Body of pancreas (tissue), 4 donors: ENCODE measurements around the gene HMG20B. TPM values are rescaled to one million over a fixed set of nuclear protein-coding genes. Genes with fewer than 3 reads are reported as not detected.

Experiments used
- ATAC-seq: fragments of 150-250 bp; one replicate; pipeline ENCODE4 v1.9.1; 2016
- DNase-seq, 4 donors: peaks; one replicate each; pipeline ENCODE4 v3.0.0-alpha.2; 2019
- H3K27ac ChIP-seq, 4 donors: fragments of 200-600 bp; sonication (generic); 1 replicate in 3 of 4; 2 replicates in 1 of 4; pipeline versions ENCODE4 v1.5.1 to v1.6.1; 2016 to 2019; ENCODE audit warnings: mild to moderate bottlenecking in 1 of 4, mixed read lengths in 1 of 4, moderate library complexity in 1 of 4
- H3K27me3 ChIP-seq, 2 donors: fragments of 200-600 bp; sonication (generic); one replicate each; pipeline ENCODE4 v1.6.0; 2016; ENCODE audit warnings: mild to moderate bottlenecking in 1 of 2
- H3K36me3 ChIP-seq, 2 donors: fragments of 200-600 bp; sonication (generic); replicated peaks in 1 of 2; 2 replicates each; pipeline ENCODE4 v1.5.1; 2016; ENCODE audit warnings: low read depth in 2 of 2; ENCODE audit not compliant: insufficient read depth in 1 of 2
- H3K4me1 ChIP-seq: fragments of 200-600 bp; sonication (generic); one replicate; pipeline ENCODE4 v1.6.0; 2016
- H3K4me3 ChIP-seq, 2 donors: fragments of 200-600 bp; sonication (generic); 1 replicate in 1 of 2; 2 replicates in 1 of 2; pipeline ENCODE4 v1.5.1; 2016 to 2019
- H3K9me3 ChIP-seq, 3 donors: fragments of 200-600 bp; sonication (generic); 1 replicate in 2 of 3; 2 replicates in 1 of 3; pipeline ENCODE4 v1.5.1; 2016
- CTCF ChIP-seq, 7 experiments: fragments of 450-650 bp in 4 of 7; fragments of 200-600 bp in 3 of 7; sonication (generic) in 3 of 7; IDR thresholded peaks; one replicate each; pipeline ENCODE4 v1.5.1; 2016 to 2019; ENCODE audit warnings: antibody characterized with exemption in 7 of 7
- POLR2A ChIP-seq, 3 donors: fragments of 450-650 bp; IDR thresholded peaks; one replicate each; pipeline ENCODE4 v1.6.1; 2016; ENCODE audit warnings: antibody characterized with exemption in 3 of 3, mild to moderate bottlenecking in 2 of 3
- WGBS, 2 donors: methylation state at CpG; one replicate each; pipeline ENCODE4 v1.1.5; 2017; 5-methylcytosine and 5-hydroxymethylcytosine counted together
- intact Hi-C: fragments of 100-400 bp; cut with DNase I; formaldehyde crosslinking; loops from one replicate; pipeline ENCODE4 v1.15.1; 2023
- total RNA-seq, 2 donors: library from RNA; depleted of rRNA; stranded (reverse); fragments of >200 nt; gene quantifications; one replicate each; pipeline ENCODE4 v1.1.0, GENCODE V29; 2016

HMG20B gene
- total RNA-seq, 2 donors from 2014 or later: 66.7 to 91.0 TPM

- 87 to 96% methylated on average over 9 to 32 of the region's 41 CpGs for WGBS, 2 donors
- Histone ChIP-seq H3K4me1 (peaks cover 13% of the 10 kb centered on the region), H3K27me3 (no peaks in the 10 kb centered on the region), H3K36me3 (peaks cover 2 to 5% of the 10 kb centered on the region in 2 donors), H3K9me3 (no peaks in the 10 kb centered on the region), H3K27ac (no peak overlapping the region), H3K4me3 (no peak overlapping the region)
- DNase-seq (no peak), ATAC-seq (no peak)
- intact Hi-C loops: loop anchor here (10.0 kb wide), 1 partner anchor 316 kb away; no protein-coding TSS in a partner anchor
- TF ChIP-seq CTCF (IDR thresholded peaks at IDR 0.05): no peak
- no peak for TF ChIP-seq POLR2A (IDR thresholded peaks at IDR 0.05)
Measured at GRCh38 chr19:3610745-3611717, 38.3 kb downstream of the HMG20B start.

- DNase-seq (no peak), ATAC-seq (no peak)
- WGBS, 2 donors: 94 to 98% methylated on average over 32 to 35 of the region's 36 CpGs
- H3K4me3 ChIP-seq: no peak overlapping the region
- peaks cover 2 to 5% of the 10 kb centered on the region in 2 donors for H3K36me3 ChIP-seq
- H3K27ac ChIP-seq: no peak overlapping the region
- H3K9me3 ChIP-seq: no peaks in the 10 kb centered on the region
- TF ChIP-seq POLR2A (IDR thresholded peaks at IDR 0.05) (no peak), CTCF (IDR thresholded peaks at IDR 0.05) (no peak)
- intact Hi-C loops: loop anchor here (10.0 kb wide), 1 partner anchor 317 kb away; no protein-coding TSS in a partner anchor
- no peaks in the 10 kb centered on the region for H3K27me3 ChIP-seq
- H3K4me1 ChIP-seq: peaks cover 5% of the 10 kb centered on the region
Measured at GRCh38 chr19:3611841-3612240, 39.1 kb downstream of the HMG20B start.

GRCh38 chr19:3612330-3612729 is 39.6 kb downstream of the HMG20B start:
- Histone ChIP-seq H3K4me1 (no peaks in the 10 kb centered on the region), H3K27ac (no peak overlapping the region), H3K27me3 (no peaks in the 10 kb centered on the region), H3K4me3 (no peak overlapping the region), H3K36me3 (peaks cover 2 to 5% of the 10 kb centered on the region in 2 donors), H3K9me3 (no peaks in the 10 kb centered on the region)
- 90 to 95% methylated on average over 2 to 33 of the region's 33 CpGs for WGBS, 2 donors
- no peak for DNase-seq
- no peak for TF ChIP-seq POLR2A (IDR thresholded peaks at IDR 0.05)
- intact Hi-C loops: loop anchor here (10.0 kb wide), 1 partner anchor 318 kb away; no protein-coding TSS in a partner anchor
- ATAC-seq: no peak

- TF ChIP-seq CTCF (IDR thresholded peaks at IDR 0.05) (no peak), POLR2A (IDR thresholded peaks at IDR 0.05) (no peak)
- ATAC-seq (no peak), DNase-seq (no peak)
- Histone ChIP-seq H3K4me1 (no peaks in the 10 kb centered on the region), H3K4me3 (no peak overlapping the region), H3K27ac (no peak overlapping the region), H3K36me3 (peaks cover 2 to 5% of the 10 kb centered on the region in 2 donors), H3K9me3 (no peaks in the 10 kb centered on the region), H3K27me3 (no peaks in the 10 kb centered on the region)
- WGBS, 2 donors: 90 to 91% methylated on average over 32 to 53 of the region's 79 CpGs
- intact Hi-C loops: loop anchor here (10.0 kb wide), 1 partner anchor 318 kb away; no protein-coding TSS in a partner anchor
Measured at GRCh38 chr19:3612901-3613741, 40.4 kb downstream of the HMG20B start.
